MV-4-11 (cell line): ENCODE results near the gene CEP85L.

Experiments
- DNase-seq: peaks from one replicate; lab custom pipeline; 2025; lab: John Stamatoyannopoulos, UW

The CEP85L gene

GRCh38 chr6:118660218-118660569 lies 8.8 kb upstream of the CEP85L start:
- no peak for DNase-seq

DNA sequence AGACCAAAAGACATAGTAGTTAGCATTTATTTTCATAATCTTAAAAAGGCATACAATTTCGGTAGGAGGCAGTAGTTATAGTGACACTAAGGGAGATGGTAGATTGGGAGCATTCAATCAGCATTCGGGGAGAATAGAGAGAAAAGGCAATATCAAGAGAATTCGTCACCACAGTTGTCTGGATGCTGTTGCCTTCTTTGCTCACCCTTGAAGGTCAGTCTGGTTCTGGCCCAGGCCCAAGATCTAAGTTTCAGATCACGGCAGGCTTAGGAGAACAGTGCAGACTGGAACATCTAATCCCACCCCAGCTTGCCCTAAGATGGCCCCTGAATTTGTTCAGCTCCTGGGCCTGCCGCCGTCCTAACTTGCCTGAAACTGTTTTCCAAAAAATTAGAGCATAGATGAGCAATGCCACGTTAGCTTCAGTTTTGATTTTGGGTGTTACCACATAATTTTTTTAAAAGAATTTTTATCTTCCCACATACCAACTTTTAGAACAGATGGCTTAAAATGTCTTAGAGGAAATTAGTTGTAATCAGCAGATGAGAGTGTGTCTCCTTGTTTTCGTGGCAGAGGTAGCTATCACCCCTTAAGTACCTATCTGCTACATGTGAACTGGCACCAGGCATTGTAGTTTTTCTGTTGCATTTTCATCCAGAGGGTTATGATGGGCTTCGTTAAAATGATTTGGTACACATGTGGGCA lies 8.3 kb upstream of the CEP85L start:
- no peak for DNase-seq

- no peak for DNase-seq
Measured at GRCh38 chr6:118656847-118657451, 5.6 kb upstream of the CEP85L start.

DNA sequence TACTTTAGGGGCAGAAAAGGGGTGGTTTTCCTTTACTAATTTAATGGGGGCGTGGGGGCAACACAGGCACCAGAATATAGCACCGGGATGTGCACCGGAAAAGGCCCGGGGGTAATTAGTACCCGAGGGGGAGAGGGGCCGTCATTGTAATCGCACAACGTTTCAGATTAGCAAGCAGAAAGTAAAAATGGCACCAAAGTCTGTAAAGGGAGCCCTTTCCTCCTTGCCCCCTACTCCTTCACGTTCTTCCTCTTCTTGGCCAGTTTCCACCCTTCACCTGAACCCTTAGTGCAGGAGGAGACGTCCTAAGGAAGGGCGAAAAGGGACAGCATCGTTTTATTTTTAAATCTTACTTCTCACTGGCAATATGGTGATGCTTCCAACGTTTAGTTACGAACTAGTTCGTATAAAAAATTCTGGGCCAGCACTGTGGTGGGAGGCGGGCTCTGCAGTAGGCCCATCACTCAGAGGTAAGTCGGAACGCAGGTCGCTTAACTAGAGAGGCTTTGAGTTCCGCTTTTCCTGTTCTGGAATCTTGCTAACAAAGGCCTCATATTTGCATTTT lies 742 bp upstream of the CEP85L start:
- no peak for DNase-seq

- DNase-seq, result no peak
Measured at GRCh38 chr6:118650582-118651281, 659 bp downstream of the CEP85L start.

DNA sequence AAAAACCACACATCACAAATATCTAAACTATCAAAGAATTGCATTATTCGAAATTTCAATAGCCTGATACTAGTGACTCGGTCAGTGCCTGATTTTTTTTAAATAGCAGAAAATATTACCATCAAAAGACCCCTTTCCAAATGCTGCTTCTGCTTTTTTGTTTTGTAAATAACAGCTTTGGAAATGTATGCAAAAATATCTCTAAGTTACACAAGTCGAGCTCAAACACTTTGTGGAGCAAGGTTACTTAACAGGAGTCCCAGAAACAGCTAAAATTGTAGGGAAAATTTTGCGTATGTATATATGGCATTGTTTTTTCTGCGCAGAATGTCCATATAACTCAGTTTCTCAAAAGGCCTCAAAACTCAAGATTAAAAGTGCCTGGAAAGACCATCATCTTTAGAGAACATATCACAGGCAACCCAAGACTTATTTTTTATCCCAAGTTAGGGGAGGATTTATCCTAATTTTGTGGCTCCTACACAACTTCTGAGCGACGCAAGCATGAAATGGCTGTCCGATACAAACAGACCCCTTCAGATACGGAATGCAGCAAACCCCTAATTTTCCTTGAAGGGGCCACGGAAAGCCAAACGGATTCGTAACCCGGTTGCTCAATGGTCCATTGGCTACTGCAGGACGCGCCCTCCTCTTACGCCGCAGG lies 1.3 kb downstream of the CEP85L start:
- DNase-seq, result no peak

- no peak for DNase-seq
Measured at GRCh38 chr6:118648866-118649554, 2.4 kb downstream of the CEP85L start.

DNA sequence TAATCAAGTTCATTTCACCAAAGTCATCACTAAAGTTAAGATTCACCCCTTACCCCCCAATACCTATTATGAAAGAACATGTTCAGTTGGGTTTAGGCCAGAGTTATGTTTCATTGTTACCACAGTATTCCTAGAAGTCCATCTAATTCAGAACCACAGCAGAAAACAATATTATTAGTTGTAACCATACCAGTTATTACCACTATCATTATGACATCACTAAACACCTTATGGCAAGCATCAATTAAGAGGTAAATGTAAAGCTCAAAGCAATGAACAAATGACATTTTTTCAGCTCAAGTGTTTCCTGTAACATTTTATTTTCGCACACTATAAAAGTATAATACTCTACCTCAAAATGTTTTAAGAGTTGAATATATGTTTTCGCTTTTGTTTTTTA lies 4.4 kb downstream of the CEP85L start:
- DNase-seq, result no peak

- DNase-seq, result no peak
Measured at GRCh38 chr6:118645395-118645794, 6.0 kb downstream of the CEP85L start.

DNA sequence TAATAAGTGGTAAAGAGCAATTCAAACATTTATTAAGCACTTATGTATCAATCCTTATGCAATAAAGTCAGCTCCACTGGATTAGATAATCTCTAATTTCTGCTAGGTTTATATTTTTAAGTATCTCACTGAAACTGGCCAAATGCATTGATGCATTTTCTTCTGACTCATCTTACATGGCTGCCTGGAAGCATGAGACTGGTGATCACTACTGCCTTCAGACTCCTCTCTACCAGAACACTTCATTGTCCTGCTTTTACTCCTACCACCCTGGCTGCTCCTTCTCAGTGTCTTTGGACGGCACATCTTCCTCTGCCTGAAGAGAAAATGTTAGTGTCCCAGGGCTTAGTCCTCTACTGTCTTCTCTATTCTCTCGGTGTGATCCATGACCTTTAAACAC lies 7.4 kb downstream of the CEP85L start:
- DNase-seq, result no peak

DNA sequence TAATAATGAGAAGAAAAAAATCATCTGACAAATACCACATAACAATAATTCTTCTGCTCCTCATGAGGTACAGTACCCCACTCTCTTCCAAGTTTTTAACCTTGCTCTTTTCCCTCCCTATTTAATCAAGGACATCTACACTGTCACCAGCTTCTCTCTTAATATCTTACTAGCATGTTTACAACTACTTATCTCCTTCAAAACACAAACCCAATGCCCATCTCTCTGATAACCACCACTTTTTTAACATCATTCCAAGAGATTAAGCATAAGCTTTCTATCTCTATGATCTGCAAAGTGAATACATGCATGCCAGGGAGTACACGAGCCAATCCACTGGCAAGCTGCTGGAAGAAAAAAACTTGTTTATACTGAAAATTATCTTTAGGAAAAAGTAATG lies 10.3 kb downstream of the CEP85L start:
- no peak for DNase-seq

GRCh38 chr6:118639054-118639964 lies 12.1 kb downstream of the CEP85L start:
- no peak for DNase-seq

- no peak for DNase-seq
Measured at GRCh38 chr6:118638288-118638687, 13.1 kb downstream of the CEP85L start.

DNA sequence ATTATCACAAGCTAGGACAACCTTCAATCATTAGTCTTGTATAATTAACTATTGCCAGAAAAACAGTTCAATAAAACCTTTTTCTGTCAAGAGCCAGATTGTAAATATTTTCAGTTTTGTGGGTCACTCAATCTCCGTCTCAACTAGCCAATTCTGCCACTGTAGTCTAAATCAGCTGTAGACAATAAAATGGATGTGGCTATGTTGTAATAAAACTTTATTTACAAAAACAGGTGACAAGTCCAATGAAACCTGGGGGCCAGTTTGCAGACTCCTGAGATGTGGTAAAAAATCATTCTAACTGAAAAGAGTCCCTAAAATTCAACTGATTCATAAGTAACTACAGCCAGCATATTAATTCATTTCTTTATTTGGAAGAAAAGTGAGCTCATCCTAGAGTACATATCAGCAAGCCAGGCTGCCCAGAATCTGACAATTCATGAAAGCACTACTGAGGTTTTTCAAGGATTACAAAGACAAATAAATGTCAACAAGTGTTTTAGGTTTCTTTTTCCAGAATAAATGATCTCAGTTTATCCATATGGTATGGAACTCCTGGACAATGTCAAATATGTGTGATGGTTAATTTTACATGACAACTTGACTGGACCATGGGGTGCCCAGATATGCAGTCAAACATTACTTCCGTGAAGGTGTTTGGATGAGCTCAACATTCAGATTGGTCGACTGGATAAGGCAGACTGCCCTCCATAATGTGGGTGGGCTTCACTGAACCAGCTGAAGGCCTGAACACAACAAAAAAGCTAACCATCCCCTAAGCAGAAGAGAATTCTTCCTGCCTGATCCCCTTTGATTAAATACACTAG lies 15.3 kb downstream of the CEP85L start:
- DNase-seq, result no peak

- no peak for DNase-seq
Measured at GRCh38 chr6:118632359-118632758, 19.0 kb downstream of the CEP85L start.

DNA sequence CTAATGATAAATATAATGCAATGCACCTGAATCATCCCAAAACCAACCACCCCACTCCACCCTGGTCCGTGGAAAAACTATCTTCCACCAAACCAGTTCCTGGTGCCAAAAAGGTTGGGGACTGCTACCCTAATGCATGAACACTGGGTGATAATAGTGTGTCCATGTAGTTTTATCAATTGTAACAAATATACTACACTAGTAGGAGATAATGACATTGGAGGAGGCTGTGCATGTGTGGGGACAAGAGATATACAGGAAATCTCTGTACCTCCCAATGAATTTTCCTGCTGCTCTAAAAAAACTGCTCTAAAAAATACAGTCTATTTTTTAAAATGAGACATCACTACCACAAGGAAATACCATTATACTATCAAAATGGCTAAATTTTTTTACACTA lies 20.5 kb downstream of the CEP85L start:
- DNase-seq, result no peak

DNA sequence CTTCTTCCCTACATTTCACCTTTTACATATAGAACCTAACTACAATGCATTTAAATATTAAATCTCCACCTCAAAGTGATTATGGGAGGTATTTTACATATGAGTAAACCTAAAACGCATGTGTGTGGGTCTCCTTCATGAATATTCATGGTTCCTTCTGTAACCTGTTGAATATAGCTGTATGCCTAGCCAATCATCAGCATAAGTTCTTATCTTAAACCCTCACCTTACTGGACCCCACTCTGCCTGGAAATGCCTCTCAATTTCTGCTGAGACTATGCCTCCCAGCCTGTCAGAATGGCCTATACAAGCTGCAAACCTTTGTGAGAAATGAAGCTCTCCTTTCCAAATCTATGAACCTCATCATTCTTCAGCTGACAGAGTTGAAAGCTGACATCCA lies 21.3 kb downstream of the CEP85L start:
- DNase-seq, result no peak

- DNase-seq, result no peak
Measured at GRCh38 chr6:118627724-118628123, 23.7 kb downstream of the CEP85L start.

DNA sequence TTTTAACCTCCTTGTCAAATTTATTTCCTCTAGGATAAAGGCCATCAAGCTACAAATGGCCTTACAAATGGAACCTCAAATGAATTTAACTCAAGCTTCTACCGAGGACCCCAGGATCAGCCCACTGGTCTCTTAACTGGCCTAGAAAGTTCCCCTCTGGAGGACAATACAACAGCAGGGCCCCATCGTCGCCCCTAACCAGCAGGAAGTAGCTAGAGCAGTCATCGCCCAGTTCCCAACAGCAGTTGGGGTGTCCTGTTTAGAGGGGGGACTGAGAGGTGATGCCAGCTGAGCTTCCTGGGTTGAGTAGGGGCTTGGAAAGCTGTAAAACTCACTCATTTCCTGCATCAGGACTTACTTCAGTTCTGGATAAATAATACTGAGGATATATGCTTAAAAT lies 25.6 kb downstream of the CEP85L start:
- no peak for DNase-seq
